GM18519 (cell line): Measurements from ENCODE around the gene SNRNP35.
"Not testable (repeated sequence)": the region's sequence is repeated elsewhere in the genome, so short reads cannot be mapped to it uniquely, and the experiment has no call there.

ENCODE experiments used
- ATAC-seq: cut with Tn5 transposase; IDR thresholded peaks from one replicate; pipeline ENCODE4 v1.9.1; 2021; ENCODE audit warnings: mild to moderate bottlenecking, moderate library complexity; ENCODE audit not compliant: unreplicated experiment, low FRiP score

The SNRNP35 gene

GRCh38 chr12:123487428-123487827 is 29.5 kb downstream of the SNRNP35 start:
- no peak for ATAC-seq

- no peak for ATAC-seq
Observed at GRCh38 chr12:123488539-123489230, 30.7 kb downstream of the SNRNP35 start.

- ATAC-seq: no peak
Observed at GRCh38 chr12:123489580-123489979, 31.6 kb downstream of the SNRNP35 start.

- ATAC-seq: no peak
Observed at GRCh38 chr12:123490089-123490488, 32.1 kb downstream of the SNRNP35 start.

- ATAC-seq: no peak
Observed at GRCh38 chr12:123491056-123491455, 33.1 kb downstream of the SNRNP35 start.

GRCh38 chr12:123491481-123491880 is 33.5 kb downstream of the SNRNP35 start:
- ATAC-seq: no peak

GRCh38 chr12:123492339-123493039 is 34.5 kb downstream of the SNRNP35 start:
- ATAC-seq: not testable (repeated sequence)

- ATAC-seq: no peak
Observed at GRCh38 chr12:123494124-123494851, 36.3 kb downstream of the SNRNP35 start.

- no peak for ATAC-seq
Observed at GRCh38 chr12:123497065-123497464, 39.1 kb downstream of the SNRNP35 start.

- no peak for ATAC-seq
Observed at GRCh38 chr12:123498126-123498825, 40.3 kb downstream of the SNRNP35 start.

- no peak for ATAC-seq
Observed at GRCh38 chr12:123499332-123499731, 41.4 kb downstream of the SNRNP35 start.

GRCh38 chr12:123502163-123502704 is 44.3 kb downstream of the SNRNP35 start:
- ATAC-seq: no peak

- ATAC-seq: no peak
Observed at GRCh38 chr12:123506059-123506842, 48.3 kb downstream of the SNRNP35 start.

GRCh38 chr12:123506843-123507236 is 48.9 kb downstream of the SNRNP35 start:
- ATAC-seq: no peak

- no peak for ATAC-seq
Observed at GRCh38 chr12:123512838-123513665, 55.1 kb downstream of the SNRNP35 start.

- no peak for ATAC-seq
Observed at GRCh38 chr12:123513805-123514204, 55.9 kb downstream of the SNRNP35 start.

GRCh38 chr12:123514582-123515221 is 56.8 kb downstream of the SNRNP35 start:
- ATAC-seq: not testable (repeated sequence)

GRCh38 chr12:123516216-123516780 is 58.4 kb downstream of the SNRNP35 start:
- no peak for ATAC-seq
